Activated naive CD4-positive, alpha-beta T cell treated with anti-CD3 and anti-CD28 coated beads for 36 hours (primary cell): Measurements from ENCODE around the gene PNMA6E. TPM values are rescaled to one million over a fixed set of nuclear protein-coding genes. Genes with fewer than 3 reads are reported as not detected.
"Not testable (repeated sequence)": the region's sequence is repeated elsewhere in the genome, so short reads cannot be mapped to it uniquely, and the experiment has no call there.

Experiments used
- CTCF ChIA-PET: fragments of 350-600 bp; sonication (Branson Sonifier 250); formaldehyde crosslinking; loops from one replicate; lab custom pipeline; 2021; ENCODE audit warnings: antibody characterized with exemption; lab: Charles Lee
- DNase-seq: peaks from one replicate; pipeline ENCODE4 v3.0.0-alpha.2; 2020
- H3K27ac Mint-ChIP-seq: one replicate; pipeline ENCODE4 v1.8.0; 2021; ENCODE audit warnings: mild to moderate bottlenecking, mixed read lengths
- H3K27me3 Mint-ChIP-seq: one replicate; pipeline ENCODE4 v1.8.0; 2021; ENCODE audit warnings: low read depth, mixed read lengths
- H3K36me3 Mint-ChIP-seq: one replicate; pipeline ENCODE4 v1.8.0; 2021; ENCODE audit warnings: low read depth, mixed read lengths
- H3K4me1 Mint-ChIP-seq: one replicate; pipeline ENCODE4 v1.8.0; 2021; ENCODE audit warnings: low read depth, mixed read lengths
- H3K4me3 Mint-ChIP-seq: one replicate; pipeline ENCODE4 v1.8.0; 2021; ENCODE audit warnings: mild to moderate bottlenecking, moderate library complexity, mixed read lengths
- H3K9me3 Mint-ChIP-seq: one replicate; pipeline ENCODE4 v1.8.0; 2021; ENCODE audit warnings: mixed read lengths
- intact Hi-C: fragments of 100-400 bp; cut with micrococcal nuclease; formaldehyde crosslinking; loops from one replicate; pipeline ENCODE4 v1.15.1; 2023
- total RNA-seq, 2 experiments: library from RNA; stranded (reverse); gene quantifications; one replicate each; pipeline ENCODE4 v1.2.3, GENCODE V29; 2021

PNMA6E gene
- total RNA-seq, 2 experiments from 2014 or later: not detected

- intact Hi-C loops: loop anchor here (5.0 kb wide), 3 partner anchors 79 to 469 kb away; partner anchors contain the start of gene ZNF275
- CTCF ChIA-PET: no interaction called here
- DNase-seq: peak; percentile 29
- Mint-ChIP-seq H3K4me3 (peak within 1 kb of the TSS; percentile 62), H3K36me3 (no peaks in the 10 kb centered on the region), H3K4me1 (peaks cover 7% of the 10 kb centered on the region), H3K27me3 (no peaks in the 10 kb centered on the region), H3K27ac (no peak within 1 kb of the TSS), H3K9me3 (no peaks in the 10 kb centered on the region)
These were observed 10.3 kb upstream of the PNMA6E start, which contains the start of gene ZFP92 for GRCh38 chrX:153411255-153411987. ZFP92 (plus strand) TSS chrX:153411472; CDS start chrX:153418323, 6,851 bp downstream.

DNA sequence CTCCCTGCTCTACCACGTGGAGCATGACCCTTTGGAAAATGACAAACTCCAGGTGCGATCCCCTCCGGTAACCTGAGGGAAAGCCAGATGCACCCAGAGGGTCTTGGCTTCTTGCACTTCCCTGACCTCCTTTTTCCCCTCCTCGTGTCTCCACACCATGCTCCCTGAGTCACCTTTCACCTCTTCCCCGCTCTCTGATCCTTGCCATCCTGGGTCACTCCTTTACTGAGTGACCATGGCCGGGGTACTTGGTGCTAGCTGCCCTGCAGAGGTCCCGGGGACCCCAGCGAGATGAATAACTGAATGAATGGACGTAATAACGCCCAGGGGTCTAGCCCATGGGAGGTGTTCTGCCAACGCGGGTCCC lies 9.7 kb upstream of the PNMA6E start:
- Mint-ChIP-seq H3K27me3 (no peaks in the 10 kb centered on the region), H3K4me1 (peaks cover 7% of the 10 kb centered on the region), H3K4me3 (peak overlapping the region; percentile 62), H3K27ac (no peak overlapping the region), H3K36me3 (no peaks in the 10 kb centered on the region), H3K9me3 (no peaks in the 10 kb centered on the region)
- DNase-seq: no peak
- intact Hi-C loops: loop anchor here (5.0 kb wide), 3 partner anchors 79 to 469 kb away; partner anchors contain the start of gene ZNF275
- CTCF ChIA-PET: no interaction called here

DNA sequence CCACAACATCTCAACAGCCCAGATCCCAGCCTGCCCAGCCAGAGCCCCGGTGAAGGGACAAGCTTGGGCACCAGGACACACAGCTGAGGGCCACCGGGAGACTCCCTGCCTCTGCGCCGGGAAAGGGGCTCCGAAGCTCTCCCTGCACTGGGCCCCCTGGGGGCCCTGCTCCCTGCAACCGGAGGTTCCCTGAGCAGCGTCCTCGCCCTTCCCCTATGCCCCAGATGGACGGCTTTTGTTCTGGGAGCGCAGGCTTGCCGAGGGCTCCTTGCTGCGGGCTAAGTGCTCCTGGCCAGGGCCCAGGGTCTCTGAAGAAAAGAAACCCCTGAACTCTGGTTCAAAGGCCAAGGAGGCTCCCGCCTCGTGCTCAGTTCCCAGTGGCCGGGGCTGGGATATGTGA lies 9.2 kb upstream of the PNMA6E start:
- Mint-ChIP-seq H3K4me1 (peaks cover 7% of the 10 kb centered on the region), H3K9me3 (no peaks in the 10 kb centered on the region), H3K27me3 (no peaks in the 10 kb centered on the region), H3K36me3 (no peaks in the 10 kb centered on the region), H3K27ac (no peak overlapping the region), H3K4me3 (no peak overlapping the region)
- DNase-seq: no peak
- CTCF ChIA-PET: no interaction called here
- intact Hi-C loops: loop anchor here (5.0 kb wide), 3 partner anchors 78 to 468 kb away; partner anchors contain the start of gene ZNF275

GRCh38 chrX:153409414-153410101 lies 8.4 kb upstream of the PNMA6E start:
- no peak overlapping the region for H3K27ac Mint-ChIP-seq
- no peak overlapping the region for H3K4me3 Mint-ChIP-seq
- DNase-seq: no peak
- H3K4me1 Mint-ChIP-seq: peaks cover 7% of the 10 kb centered on the region
- no peaks in the 10 kb centered on the region for H3K27me3 Mint-ChIP-seq
- CTCF ChIA-PET: no interaction called here
- H3K36me3 Mint-ChIP-seq: no peaks in the 10 kb centered on the region
- intact Hi-C loops: loop anchor here (5.0 to 10.0 kb wide), 4 partner anchors 55 to 467 kb away; partner anchors contain the start of gene ZNF275
- H3K9me3 Mint-ChIP-seq: no peaks in the 10 kb centered on the region

DNA sequence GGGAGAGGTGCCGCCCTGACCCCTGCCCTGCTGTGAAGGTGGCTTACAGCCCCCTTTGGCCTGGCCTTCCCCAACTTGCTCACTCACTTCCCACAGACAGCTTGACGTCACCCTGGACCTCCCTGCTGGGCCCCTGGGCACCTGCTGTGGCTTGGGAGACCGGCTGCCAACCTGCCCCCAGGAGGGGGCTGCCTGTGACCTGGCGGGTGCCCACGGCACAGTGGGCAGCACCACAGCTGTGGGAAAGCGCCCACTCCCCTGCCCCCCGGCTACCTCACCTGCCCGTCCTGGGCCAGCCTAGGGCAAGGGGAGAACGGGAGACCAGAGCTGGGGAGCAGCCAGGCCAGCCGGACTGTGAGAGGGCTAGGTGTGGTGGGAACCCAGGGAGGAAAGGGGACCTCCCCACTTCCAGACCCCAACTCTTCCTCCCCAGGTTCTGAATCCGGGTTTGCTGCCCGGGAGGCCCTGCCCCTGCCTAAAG lies 7.8 kb upstream of the PNMA6E start:
- CTCF ChIA-PET: no interaction called here
- Mint-ChIP-seq H3K4me1 (peaks cover 7% of the 10 kb centered on the region), H3K27me3 (no peaks in the 10 kb centered on the region), H3K27ac (no peak overlapping the region), H3K9me3 (no peaks in the 10 kb centered on the region), H3K4me3 (no peak overlapping the region), H3K36me3 (no peaks in the 10 kb centered on the region)
- intact Hi-C loops: loop anchor here (10.0 kb wide), 1 partner anchor 56 kb away; no protein-coding TSS in a partner anchor
- no peak for DNase-seq

GRCh38 chrX:153408221-153408721 lies 7.1 kb upstream of the PNMA6E start:
- CTCF ChIA-PET: no interaction called here
- H3K4me3 Mint-ChIP-seq: no peak overlapping the region
- no peaks in the 10 kb centered on the region for H3K36me3 Mint-ChIP-seq
- no peak for DNase-seq
- H3K27ac Mint-ChIP-seq: no peak overlapping the region
- no peaks in the 10 kb centered on the region for H3K27me3 Mint-ChIP-seq
- intact Hi-C loops: loop anchor here (10.0 kb wide), 1 partner anchor 57 kb away; no protein-coding TSS in a partner anchor
- no peaks in the 10 kb centered on the region for H3K9me3 Mint-ChIP-seq
- H3K4me1 Mint-ChIP-seq: peaks cover 7% of the 10 kb centered on the region

GRCh38 chrX:153407736-153408135 lies 6.6 kb upstream of the PNMA6E start:
- H3K27ac Mint-ChIP-seq: no peak overlapping the region
- CTCF ChIA-PET: no interaction called here
- no peak for DNase-seq
- no peaks in the 10 kb centered on the region for H3K36me3 Mint-ChIP-seq
- H3K27me3 Mint-ChIP-seq: no peaks in the 10 kb centered on the region
- H3K4me3 Mint-ChIP-seq: no peak overlapping the region
- H3K4me1 Mint-ChIP-seq: peaks cover 7% of the 10 kb centered on the region
- no peaks in the 10 kb centered on the region for H3K9me3 Mint-ChIP-seq
- intact Hi-C loops: loop anchor here (10.0 kb wide), 1 partner anchor 57 kb away; no protein-coding TSS in a partner anchor

GRCh38 chrX:153406903-153407302 lies 5.8 kb upstream of the PNMA6E start:
- no peaks in the 10 kb centered on the region for H3K27me3 Mint-ChIP-seq

GRCh38 chrX:153406011-153406410 lies 4.9 kb upstream of the PNMA6E start:
- no peak overlapping the region for H3K4me3 Mint-ChIP-seq
- H3K27me3 Mint-ChIP-seq: no peaks in the 10 kb centered on the region
- CTCF ChIA-PET: interaction anchor here (1.1 kb wide), 1 partner anchor 102 kb away, joined by 3 read pairs; no protein-coding TSS in a partner anchor
- no peaks in the 10 kb centered on the region for H3K4me1 Mint-ChIP-seq
- H3K36me3 Mint-ChIP-seq: no peaks in the 10 kb centered on the region
- no peak for DNase-seq
- no peak overlapping the region for H3K27ac Mint-ChIP-seq
- no peaks in the 10 kb centered on the region for H3K9me3 Mint-ChIP-seq
- intact Hi-C loops: loop anchor here (10.0 kb wide), 1 partner anchor 59 kb away; no protein-coding TSS in a partner anchor

More at GRCh38 chrX:153406903-153407302, 5.8 kb upstream of the PNMA6E start:
- Mint-ChIP-seq H3K4me3 (no peak overlapping the region), H3K27ac (no peak overlapping the region), H3K9me3 (no peaks in the 10 kb centered on the region), H3K4me1 (peaks cover 1% of the 10 kb centered on the region), H3K36me3 (no peaks in the 10 kb centered on the region)
- CTCF ChIA-PET: no interaction called here
- DNase-seq: no peak
- intact Hi-C loops: loop anchor here (10.0 kb wide), 1 partner anchor 58 kb away; no protein-coding TSS in a partner anchor

DNA sequence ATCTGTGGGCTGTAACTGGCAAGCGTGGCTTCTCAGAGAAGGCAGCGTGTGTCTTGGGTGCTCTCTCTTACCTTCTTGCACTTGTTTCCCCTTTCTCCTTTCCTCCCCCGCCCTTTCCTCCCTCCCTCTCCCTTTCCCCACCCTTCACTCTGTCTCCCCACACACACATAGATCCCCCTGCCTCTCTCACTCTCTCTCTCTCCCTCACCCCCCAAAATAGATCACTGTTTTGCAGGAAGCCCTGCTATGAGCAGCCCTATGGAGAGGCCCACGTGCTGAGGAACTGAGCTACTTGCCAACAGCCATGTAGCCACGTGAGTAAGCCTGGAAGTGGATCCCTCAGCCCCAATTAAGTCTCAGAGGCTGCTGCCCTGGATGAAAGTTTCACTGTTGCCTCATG lies 4.3 kb upstream of the PNMA6E start:
- H3K4me1 Mint-ChIP-seq: no peaks in the 10 kb centered on the region
- intact Hi-C loops: loop anchor here (10.0 kb wide), 1 partner anchor 59 kb away; no protein-coding TSS in a partner anchor
- no peak overlapping the region for H3K27ac Mint-ChIP-seq
- H3K36me3 Mint-ChIP-seq: no peaks in the 10 kb centered on the region
- no peak overlapping the region for H3K4me3 Mint-ChIP-seq
- CTCF ChIA-PET: interaction anchor here (1.1 kb wide), 1 partner anchor 102 kb away, joined by 3 read pairs; no protein-coding TSS in a partner anchor
- no peak for DNase-seq
- no peaks in the 10 kb centered on the region for H3K27me3 Mint-ChIP-seq
- no peaks in the 10 kb centered on the region for H3K9me3 Mint-ChIP-seq

DNA sequence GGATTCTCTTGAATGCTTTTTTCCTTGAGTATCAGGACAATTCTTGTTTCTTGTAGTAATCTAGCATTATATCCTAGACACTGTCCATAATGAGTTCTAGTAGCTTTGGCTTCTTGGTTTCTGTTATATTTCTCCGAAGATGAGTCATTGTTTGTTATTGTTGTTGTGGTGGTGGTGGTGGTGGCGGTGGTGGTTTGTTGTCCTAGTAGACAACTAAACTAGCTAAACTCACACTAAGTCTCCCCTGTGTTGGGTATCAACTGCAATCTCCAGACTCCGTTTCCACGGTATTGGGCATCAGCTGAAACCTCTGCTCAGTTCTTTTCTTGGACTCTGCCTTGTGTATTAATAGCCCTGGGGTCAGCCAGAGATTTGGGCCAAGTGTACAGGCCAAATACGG lies 3.2 kb upstream of the PNMA6E start:
- H3K27me3 Mint-ChIP-seq, H3K9me3 Mint-ChIP-seq, H3K36me3 Mint-ChIP-seq, H3K4me1 Mint-ChIP-seq, DNase-seq, H3K4me3 Mint-ChIP-seq, H3K27ac Mint-ChIP-seq, CTCF ChIA-PET: not testable (repeated sequence)
- intact Hi-C loops: loop anchor here (10.0 kb wide), 1 partner anchor 60 kb away; no protein-coding TSS in a partner anchor
